Measurements from ENCODE around the gene SLC26A11.

Gene SLC26A11

DNA sequence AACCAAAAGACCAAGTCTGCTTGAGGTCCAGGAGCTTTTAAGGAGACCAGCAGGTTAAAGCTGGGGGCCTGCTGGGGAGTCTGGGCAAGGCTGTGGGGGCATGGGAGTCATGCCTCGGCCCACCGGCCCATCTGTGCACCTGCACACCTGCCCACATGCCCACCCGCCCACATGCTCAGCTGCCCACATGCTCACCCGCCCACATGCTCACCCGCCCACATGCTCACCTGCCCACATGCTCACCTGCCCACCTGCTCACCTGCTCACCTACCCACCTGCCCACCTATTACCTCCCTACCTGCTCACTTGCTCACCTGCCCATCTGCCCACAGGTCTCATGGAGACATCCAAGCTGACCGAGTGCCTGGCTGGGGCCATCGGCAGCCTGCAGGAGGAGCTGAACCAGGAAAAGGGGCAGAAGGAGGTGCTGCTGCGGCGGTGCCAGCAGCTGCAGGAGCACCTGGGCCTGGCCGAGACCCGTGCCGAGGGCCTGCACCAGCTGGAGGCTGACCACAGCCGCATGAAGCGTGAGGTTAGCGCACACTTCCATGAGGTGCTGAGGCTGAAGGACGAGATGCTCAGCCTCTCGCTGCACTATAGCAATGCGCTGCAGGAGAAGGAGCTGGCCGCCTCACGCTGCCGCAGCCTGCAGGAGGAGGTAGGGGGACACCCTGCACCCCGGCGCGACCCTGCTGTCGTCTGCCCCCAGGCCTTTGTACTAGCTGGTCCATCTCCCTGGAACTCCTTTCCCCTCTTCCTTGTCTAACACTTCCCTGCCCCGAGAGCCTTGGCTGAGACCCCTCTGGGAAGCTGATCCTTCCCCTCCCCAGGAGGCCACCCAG is 36.4 kb upstream of the SLC26A11 start:
- ATAC-seq = no peak; the same call in 2 of the 3 replicates
- no peak for TF ChIP-seq ZFP3 (CRISPR knock-in tag; IDR thresholded peaks at IDR 0.05)
- TF ChIP-seq, protein P1, sequence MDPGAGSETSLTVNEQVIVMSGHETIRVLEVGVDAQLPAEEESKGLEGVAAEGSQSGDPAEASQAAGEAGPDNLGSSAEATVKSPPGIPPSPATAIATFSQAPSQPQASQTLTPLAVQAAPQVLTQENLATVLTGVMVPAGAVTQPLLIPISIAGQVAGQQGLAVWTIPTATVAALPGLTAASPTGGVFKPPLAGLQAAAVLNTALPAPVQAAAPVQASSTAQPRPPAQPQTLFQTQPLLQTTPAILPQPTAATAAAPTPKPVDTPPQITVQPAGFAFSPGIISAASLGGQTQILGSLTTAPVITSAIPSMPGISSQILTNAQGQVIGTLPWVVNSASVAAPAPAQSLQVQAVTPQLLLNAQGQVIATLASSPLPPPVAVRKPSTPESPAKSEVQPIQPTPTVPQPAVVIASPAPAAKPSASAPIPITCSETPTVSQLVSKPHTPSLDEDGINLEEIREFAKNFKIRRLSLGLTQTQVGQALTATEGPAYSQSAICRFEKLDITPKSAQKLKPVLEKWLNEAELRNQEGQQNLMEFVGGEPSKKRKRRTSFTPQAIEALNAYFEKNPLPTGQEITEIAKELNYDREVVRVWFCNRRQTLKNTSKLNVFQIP (CRISPR knock-in tag; IDR thresholded peaks at IDR 0.05; ENCODE audit: borderline replicate concordance, low read depth) = no peak
- TF ChIP-seq ZC3H10 (CRISPR knock-in tag; IDR thresholded peaks at IDR 0.05) = no peak
- TF ChIP-seq TCF4 (CRISPR knock-in tag; IDR thresholded peaks at IDR 0.05; ENCODE audit: borderline replicate concordance) = no peak
- TF ChIP-seq ZNF70 (CRISPR knock-in tag; IDR thresholded peaks at IDR 0.05) = no peak
- no peak for TF ChIP-seq ZNF8 (CRISPR knock-in tag; IDR thresholded peaks at IDR 0.05)
- TF ChIP-seq TOX (CRISPR knock-in tag; IDR thresholded peaks at IDR 0.05; ENCODE audit: borderline replicate concordance) = no peak
- TF ChIP-seq BACH2 (CRISPR knock-in tag; IDR thresholded peaks at IDR 0.05; ENCODE audit: borderline replicate concordance) = no peak
- TF ChIP-seq, protein P2, sequence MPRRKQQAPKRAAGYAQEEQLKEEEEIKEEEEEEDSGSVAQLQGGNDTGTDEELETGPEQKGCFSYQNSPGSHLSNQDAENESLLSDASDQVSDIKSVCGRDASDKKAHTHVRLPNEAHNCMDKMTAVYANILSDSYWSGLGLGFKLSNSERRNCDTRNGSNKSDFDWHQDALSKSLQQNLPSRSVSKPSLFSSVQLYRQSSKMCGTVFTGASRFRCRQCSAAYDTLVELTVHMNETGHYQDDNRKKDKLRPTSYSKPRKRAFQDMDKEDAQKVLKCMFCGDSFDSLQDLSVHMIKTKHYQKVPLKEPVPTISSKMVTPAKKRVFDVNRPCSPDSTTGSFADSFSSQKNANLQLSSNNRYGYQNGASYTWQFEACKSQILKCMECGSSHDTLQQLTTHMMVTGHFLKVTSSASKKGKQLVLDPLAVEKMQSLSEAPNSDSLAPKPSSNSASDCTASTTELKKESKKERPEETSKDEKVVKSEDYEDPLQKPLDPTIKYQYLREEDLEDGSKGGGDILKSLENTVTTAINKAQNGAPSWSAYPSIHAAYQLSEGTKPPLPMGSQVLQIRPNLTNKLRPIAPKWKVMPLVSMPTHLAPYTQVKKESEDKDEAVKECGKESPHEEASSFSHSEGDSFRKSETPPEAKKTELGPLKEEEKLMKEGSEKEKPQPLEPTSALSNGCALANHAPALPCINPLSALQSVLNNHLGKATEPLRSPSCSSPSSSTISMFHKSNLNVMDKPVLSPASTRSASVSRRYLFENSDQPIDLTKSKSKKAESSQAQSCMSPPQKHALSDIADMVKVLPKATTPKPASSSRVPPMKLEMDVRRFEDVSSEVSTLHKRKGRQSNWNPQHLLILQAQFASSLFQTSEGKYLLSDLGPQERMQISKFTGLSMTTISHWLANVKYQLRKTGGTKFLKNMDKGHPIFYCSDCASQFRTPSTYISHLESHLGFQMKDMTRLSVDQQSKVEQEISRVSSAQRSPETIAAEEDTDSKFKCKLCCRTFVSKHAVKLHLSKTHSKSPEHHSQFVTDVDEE (CRISPR knock-in tag; IDR thresholded peaks at IDR 0.05) = no peak
- TF ChIP-seq SNAI2 (CRISPR knock-in tag; IDR thresholded peaks at IDR 0.05) = no peak
- TF ChIP-seq ARNTL (CRISPR knock-in tag; IDR thresholded peaks at IDR 0.05; ENCODE audit: borderline replicate concordance, low read depth) = no peak
- TF ChIP-seq ZFP30 (CRISPR knock-in tag; IDR thresholded peaks at IDR 0.05) = no peak
- no peak for TF ChIP-seq GLIS3 (CRISPR knock-in tag; IDR thresholded peaks at IDR 0.05)
- no peak for TF ChIP-seq ZNF565 (CRISPR knock-in tag; conservative IDR thresholded peaks at IDR 0.05; ENCODE audit: low read depth)

DNA sequence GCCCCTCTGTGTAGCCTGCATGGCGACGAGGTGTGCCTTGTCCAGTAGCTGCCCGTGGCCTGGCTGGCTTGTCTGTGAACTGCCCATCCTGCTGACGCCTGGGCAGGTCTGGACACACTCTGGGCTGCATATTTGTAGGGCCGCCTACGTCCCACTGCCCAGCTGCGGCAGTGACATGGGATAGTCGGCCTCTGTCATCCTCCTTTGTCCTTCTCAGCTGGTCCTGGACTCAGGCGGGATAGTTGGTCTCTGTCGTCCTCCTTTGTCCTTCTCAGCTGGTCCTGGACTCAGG is 35.9 kb upstream of the SLC26A11 start:
- TF ChIP-seq, protein P1 (CRISPR knock-in tag; IDR thresholded peaks at IDR 0.05; ENCODE audit: borderline replicate concordance, low read depth) = no peak
- TF ChIP-seq, protein P2 (CRISPR knock-in tag; IDR thresholded peaks at IDR 0.05) = no peak
- TF ChIP-seq, protein P3, sequence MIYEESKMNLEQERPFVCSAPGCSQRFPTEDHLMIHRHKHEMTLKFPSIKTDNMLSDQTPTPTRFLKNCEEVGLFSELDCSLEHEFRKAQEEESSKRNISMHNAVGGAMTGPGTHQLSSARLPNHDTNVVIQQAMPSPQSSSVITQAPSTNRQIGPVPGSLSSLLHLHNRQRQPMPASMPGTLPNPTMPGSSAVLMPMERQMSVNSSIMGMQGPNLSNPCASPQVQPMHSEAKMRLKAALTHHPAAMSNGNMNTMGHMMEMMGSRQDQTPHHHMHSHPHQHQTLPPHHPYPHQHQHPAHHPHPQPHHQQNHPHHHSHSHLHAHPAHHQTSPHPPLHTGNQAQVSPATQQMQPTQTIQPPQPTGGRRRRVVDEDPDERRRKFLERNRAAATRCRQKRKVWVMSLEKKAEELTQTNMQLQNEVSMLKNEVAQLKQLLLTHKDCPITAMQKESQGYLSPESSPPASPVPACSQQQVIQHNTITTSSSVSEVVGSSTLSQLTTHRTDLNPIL (CRISPR knock-in tag; IDR thresholded peaks at IDR 0.05; ENCODE audit: low read depth) = no peak
- TF ChIP-seq, protein P4, sequence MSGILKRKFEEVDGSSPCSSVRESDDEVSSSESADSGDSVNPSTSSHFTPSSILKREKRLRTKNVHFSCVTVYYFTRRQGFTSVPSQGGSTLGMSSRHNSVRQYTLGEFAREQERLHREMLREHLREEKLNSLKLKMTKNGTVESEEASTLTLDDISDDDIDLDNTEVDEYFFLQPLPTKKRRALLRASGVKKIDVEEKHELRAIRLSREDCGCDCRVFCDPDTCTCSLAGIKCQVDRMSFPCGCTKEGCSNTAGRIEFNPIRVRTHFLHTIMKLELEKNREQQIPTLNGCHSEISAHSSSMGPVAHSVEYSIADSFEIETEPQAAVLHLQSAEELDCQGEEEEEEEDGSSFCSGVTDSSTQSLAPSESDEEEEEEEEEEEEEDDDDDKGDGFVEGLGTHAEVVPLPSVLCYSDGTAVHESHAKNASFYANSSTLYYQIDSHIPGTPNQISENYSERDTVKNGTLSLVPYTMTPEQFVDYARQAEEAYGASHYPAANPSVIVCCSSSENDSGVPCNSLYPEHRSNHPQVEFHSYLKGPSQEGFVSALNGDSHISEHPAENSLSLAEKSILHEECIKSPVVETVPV (CRISPR knock-in tag; IDR thresholded peaks at IDR 0.05) = no peak
- no peak for TF ChIP-seq ZNF70 (CRISPR knock-in tag; IDR thresholded peaks at IDR 0.05)
- TF ChIP-seq ZC3H10 (CRISPR knock-in tag; IDR thresholded peaks at IDR 0.05) = no peak
- ATAC-seq = no peak; the same call in 2 of the 3 replicates
